Activated CD8-positive, alpha-beta T cell treated with anti-CD3 and anti-CD28 coated beads, Interleukin-2, amount 10 ng/mL, durations not matched to agents 7 days and 5 days (primary cell): ENCODE measurements around the gene ACAP1. TPM values are rescaled to one million over a fixed set of nuclear protein-coding genes. Genes with fewer than 3 reads are reported as not detected.
A peak's percentile ranks its signal among the peaks of the same experiment; 100 is the strongest.

Source experiments
- ATAC-seq: fragments of 150-1000 bp; cut with Tn5 transposase; one replicate; pipeline ENCODE4 v1.10.0; 2021; ENCODE audit warnings: moderate library complexity
- CTCF ChIA-PET: fragments of 350-600 bp; sonication (Branson Sonifier 250); formaldehyde crosslinking; loops from one replicate; lab custom pipeline; 2021; ENCODE audit warnings: antibody characterized with exemption; lab: Charles Lee
- POLR2A ChIA-PET: fragments of 350-600 bp; sonication (Branson Sonifier 250); formaldehyde crosslinking; loops from one replicate; lab custom pipeline; 2021; ENCODE audit warnings: antibody characterized with exemption; lab: Charles Lee
- DNase-seq: peaks from one replicate; pipeline ENCODE4 v3.0.0-alpha.2; 2020
- H3K27ac Mint-ChIP-seq: one replicate; pipeline ENCODE4 v1.8.0; 2021; ENCODE audit warnings: mild to moderate bottlenecking, mixed read lengths
- H3K27me3 Mint-ChIP-seq: one replicate; pipeline ENCODE4 v1.8.0; 2021; ENCODE audit warnings: low read depth, mixed read lengths
- H3K36me3 Mint-ChIP-seq: one replicate; pipeline ENCODE4 v1.8.0; 2021; ENCODE audit warnings: low read depth, mixed read lengths
- H3K4me1 Mint-ChIP-seq: one replicate; pipeline ENCODE4 v1.8.0; 2021; ENCODE audit warnings: low read depth, mixed read lengths
- H3K4me3 Mint-ChIP-seq: one replicate; pipeline ENCODE4 v1.8.0; 2021; ENCODE audit warnings: mild to moderate bottlenecking, mixed read lengths
- H3K9me3 Mint-ChIP-seq: one replicate; pipeline ENCODE4 v1.8.0; 2022; ENCODE audit warnings: mixed read lengths; ENCODE audit not compliant: insufficient read depth
- total RNA-seq, 2 experiments: library from RNA; stranded (reverse); gene quantifications; one replicate each; pipeline ENCODE4 v1.2.3, GENCODE V29; 2021

ACAP1 gene
- total RNA-seq, 2 experiments from 2014 or later = 573 to 605 TPM

- Mint-ChIP-seq H3K9me3 (no peaks in the 10 kb centered on the region), H3K27ac (peak overlapping the region; percentile 90), H3K36me3 (peaks cover 71% of the 10 kb centered on the region), H3K27me3 (no peaks in the 10 kb centered on the region), H3K4me1 (peaks cover 69% of the 10 kb centered on the region), H3K4me3 (no peak overlapping the region)
- CTCF ChIA-PET = interaction anchor here (0.8 kb wide), 1 partner anchor 17 kb away, joined by 4 read pairs; the partner anchor contains the start of gene NEURL4
- ATAC-seq = no peak
- POLR2A ChIA-PET = interaction anchor here (0.6 to 4.5 kb wide), 11 partner anchors 9 to 277 kb away, joined by 3 to 29 read pairs (median 3); partner anchors contain the start of genes ACAP1, NEURL4 and SLC16A13
- DNase-seq = no peak
Observed at GRCh38 chr17:7312432-7313087, 23.8 kb upstream of the ACAP1 start.

GRCh38 chr17:7313088-7313889 is 23.0 kb upstream of the ACAP1 start:
- no peak for DNase-seq
- no peaks in the 10 kb centered on the region for H3K9me3 Mint-ChIP-seq
- H3K36me3 Mint-ChIP-seq = peaks cover 74% of the 10 kb centered on the region
- peak overlapping the region; percentile 90 for H3K27ac Mint-ChIP-seq
- peaks cover 72% of the 10 kb centered on the region for H3K4me1 Mint-ChIP-seq
- H3K27me3 Mint-ChIP-seq = no peaks in the 10 kb centered on the region
- ATAC-seq = no peak
- peak overlapping the region; percentile 82 for H3K4me3 Mint-ChIP-seq
- POLR2A ChIA-PET = interaction anchor here (0.5 to 3.7 kb wide), 10 partner anchors 16 to 313 kb away, joined by 3 to 24 read pairs (median 3); partner anchors contain the start of genes ACAP1, NEURL4 and SLC16A13
- CTCF ChIA-PET = interaction anchor here (0.8 to 1.5 kb wide), 3 partner anchors 8 to 17 kb away, joined by 3 to 4 read pairs (median 4); partner anchors contain the start of gene NEURL4

- DNase-seq = no peak
Observed at GRCh38 chr17:7313890-7314718, 22.2 kb upstream of the ACAP1 start.

DNA sequence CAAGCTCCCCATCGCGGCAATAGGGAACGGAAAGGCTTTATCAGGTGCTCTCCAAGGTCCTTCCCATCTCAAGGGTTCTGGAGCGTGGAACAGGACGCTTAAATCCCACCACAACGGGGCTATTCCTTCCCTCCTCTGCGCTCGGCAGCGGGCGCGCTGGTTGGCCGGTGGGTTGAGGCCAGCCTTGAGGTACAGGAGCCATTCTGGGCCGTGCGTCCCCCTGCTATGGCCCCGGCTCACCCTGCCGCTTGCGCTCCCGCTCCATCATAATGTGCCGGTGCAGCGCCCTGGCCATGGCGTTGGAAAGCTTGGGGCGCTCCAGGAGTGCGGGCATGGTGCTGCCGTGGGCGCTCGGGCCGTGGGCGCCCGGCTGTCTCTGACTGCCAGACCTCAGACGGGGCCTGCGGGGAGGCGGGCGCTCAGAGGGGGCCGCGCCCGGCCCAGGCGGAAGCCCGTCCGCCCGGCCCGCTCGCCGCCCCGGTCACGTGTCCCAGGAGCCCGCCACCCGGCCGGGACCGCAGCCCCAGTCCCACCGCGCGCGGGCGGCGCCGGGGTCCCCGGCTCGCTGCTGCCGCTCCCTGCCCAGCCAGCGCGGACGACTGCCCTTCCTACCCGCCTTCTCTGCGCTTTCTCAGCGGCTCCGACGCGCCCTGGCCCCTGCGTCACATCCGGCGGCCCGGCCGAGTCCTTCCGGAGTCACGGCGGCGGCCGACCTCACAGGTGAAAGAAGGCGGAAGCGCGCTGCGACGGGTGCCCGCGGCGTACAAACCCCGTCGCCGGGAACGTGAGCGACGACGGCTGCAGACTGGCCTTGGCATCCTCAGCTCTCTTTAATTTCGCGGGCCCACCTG is 21.4 kb upstream of the ACAP1 start, which contains the start of gene GPS2:
TSS of gene GPS2 (minus strand) at position 642 of the 851 bp plus-strand sequence. CDS start at position 334, 308 bp downstream.
- peak; percentile 86 for ATAC-seq
- DNase-seq = peak; percentile 96
- H3K27ac Mint-ChIP-seq = peak within 1 kb of the TSS; percentile 97
- peak within 1 kb of the TSS; percentile 91 for H3K4me3 Mint-ChIP-seq
- peaks cover 63% of the 10 kb centered on the region for H3K36me3 Mint-ChIP-seq
- ChIA-PET CTCF (interaction anchor here (0.7 to 1.9 kb wide), 4 partner anchors 10 to 31 kb away, joined by 3 to 6 read pairs (median 4); partner anchors contain the start of genes ACAP1 and NEURL4), POLR2A (interaction anchor here (0.6 to 3.7 kb wide), 6 partner anchors 12 to 256 kb away, joined by 3 to 24 read pairs (median 6); partner anchors contain the start of genes ACAP1, GABARAP and NEURL4)
- peaks cover 61% of the 10 kb centered on the region for H3K4me1 Mint-ChIP-seq
- H3K9me3 Mint-ChIP-seq = no peaks in the 10 kb centered on the region
- H3K27me3 Mint-ChIP-seq = no peaks in the 10 kb centered on the region

More at GRCh38 chr17:7313890-7314718, 22.2 kb upstream of the ACAP1 start:
- POLR2A ChIA-PET = interaction anchor here (0.5 to 3.7 kb wide), 10 partner anchors 13 to 312 kb away, joined by 3 to 24 read pairs (median 4); partner anchors contain the start of genes ACAP1, NEURL4 and SLC16A13
- CTCF ChIA-PET = interaction anchor here (1.0 to 1.9 kb wide), 3 partner anchors 8 to 23 kb away, joined by 3 to 6 read pairs (median 4); partner anchors contain the start of genes ACAP1 and NEURL4
- ATAC-seq = no peak
- Mint-ChIP-seq H3K4me1 (peaks cover 70% of the 10 kb centered on the region), H3K4me3 (peak overlapping the region; percentile 82), H3K27me3 (no peaks in the 10 kb centered on the region), H3K9me3 (no peaks in the 10 kb centered on the region), H3K36me3 (peaks cover 72% of the 10 kb centered on the region), H3K27ac (peak overlapping the region; percentile 90)

GRCh38 chr17:7315570-7316235 is 20.6 kb upstream of the ACAP1 start:
- ATAC-seq (no peak), DNase-seq (no peak)
- Mint-ChIP-seq H3K27me3 (no peaks in the 10 kb centered on the region), H3K4me3 (peak overlapping the region; percentile 91), H3K9me3 (no peaks in the 10 kb centered on the region), H3K27ac (peak overlapping the region; percentile 97), H3K4me1 (peaks cover 54% of the 10 kb centered on the region), H3K36me3 (peaks cover 56% of the 10 kb centered on the region)
- CTCF ChIA-PET = interaction anchor here (0.7 to 1.9 kb wide), 3 partner anchors 9 to 30 kb away, joined by 3 to 6 read pairs (median 3); partner anchors contain the start of gene ACAP1
- POLR2A ChIA-PET = interaction anchor here (1.2 to 3.7 kb wide), 5 partner anchors 11 to 74 kb away, joined by 3 to 24 read pairs (median 9); partner anchors contain the start of genes ACAP1, GABARAP and NEURL4

DNA sequence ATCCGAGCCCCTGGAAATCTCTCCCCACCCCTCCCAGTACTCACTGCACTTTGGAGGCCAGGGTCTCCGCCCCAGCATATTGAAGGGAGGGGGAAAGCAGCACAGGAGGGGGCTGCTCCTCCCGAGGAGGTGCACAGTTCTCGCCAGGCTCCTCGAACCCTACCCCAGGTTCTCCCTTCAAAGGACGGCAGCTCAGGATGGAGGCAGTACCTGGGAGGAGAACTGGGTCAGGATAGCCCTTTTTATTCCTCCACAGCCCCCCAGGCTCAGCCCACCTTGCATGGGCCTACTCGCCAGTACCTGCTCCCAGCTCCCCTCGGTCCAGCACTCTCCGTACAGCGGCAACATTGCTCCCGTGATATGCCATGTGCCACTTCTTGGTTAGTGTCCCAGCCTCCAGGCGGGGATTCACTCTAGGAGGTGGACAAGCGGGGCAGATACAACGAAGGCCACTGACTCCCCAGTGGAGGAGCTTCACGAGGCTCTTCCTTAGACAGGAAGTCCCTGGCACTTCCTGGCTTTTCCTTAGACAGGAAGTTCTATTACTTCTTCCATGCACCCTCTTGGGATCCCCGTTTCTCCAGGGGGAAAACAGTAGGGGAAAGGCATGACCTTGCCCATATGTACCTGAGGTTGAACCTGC is 19.0 kb upstream of the ACAP1 start:
- no peak for ATAC-seq
- peaks cover 54% of the 10 kb centered on the region for H3K36me3 Mint-ChIP-seq
- DNase-seq = no peak
- POLR2A ChIA-PET = interaction anchor here (1.0 to 1.2 kb wide), 2 partner anchors 10 to 13 kb away, joined by 3 to 4 read pairs; no protein-coding TSS in a partner anchor
- peaks cover 41% of the 10 kb centered on the region for H3K4me1 Mint-ChIP-seq
- CTCF ChIA-PET = interaction anchor here (1.5 kb wide), 1 partner anchor 12 kb away, joined by 5 read pairs; no protein-coding TSS in a partner anchor
- H3K4me3 Mint-ChIP-seq = peak overlapping the region; percentile 40
- H3K9me3 Mint-ChIP-seq = no peaks in the 10 kb centered on the region
- no peaks in the 10 kb centered on the region for H3K27me3 Mint-ChIP-seq
- H3K27ac Mint-ChIP-seq = peak overlapping the region; percentile 40

DNA sequence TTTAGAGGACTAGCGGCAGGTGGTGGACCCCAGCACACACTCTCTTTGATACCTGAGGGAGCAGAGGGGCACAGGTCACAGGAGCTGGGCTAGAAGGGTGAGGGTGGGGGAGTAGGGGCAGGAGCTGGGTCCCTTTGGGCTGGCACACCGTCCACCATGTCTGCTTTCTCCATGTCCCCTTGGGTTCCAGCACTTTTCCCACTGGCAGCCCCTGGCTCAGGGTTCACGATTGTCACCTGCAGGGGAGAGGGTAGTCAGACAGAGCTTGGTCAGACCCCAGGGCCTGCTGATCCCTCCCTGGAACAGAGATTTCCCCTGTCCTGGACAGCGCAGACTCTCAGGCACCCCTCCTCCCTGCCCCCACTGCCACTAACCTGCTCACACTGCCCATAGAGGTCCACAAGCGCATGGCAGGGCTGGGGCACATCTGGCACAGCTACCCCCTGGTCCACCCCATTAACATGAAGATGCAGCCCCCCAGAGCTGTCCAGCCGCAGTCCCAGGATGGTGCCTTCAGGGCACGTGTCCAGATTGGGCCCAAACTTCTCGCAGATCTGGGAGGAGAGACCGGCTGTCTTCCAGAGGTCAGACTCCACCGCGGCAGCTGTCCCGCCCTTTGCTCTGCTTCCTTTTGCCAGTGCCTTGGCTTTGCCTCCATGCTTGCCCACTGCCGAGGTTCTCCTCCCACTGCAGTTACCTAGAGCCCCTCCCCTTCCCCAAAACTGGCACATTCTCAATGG is 18.0 kb upstream of the ACAP1 start:
- peaks cover 52% of the 10 kb centered on the region for H3K36me3 Mint-ChIP-seq
- H3K4me1 Mint-ChIP-seq = peaks cover 31% of the 10 kb centered on the region
- no peaks in the 10 kb centered on the region for H3K9me3 Mint-ChIP-seq
- CTCF ChIA-PET = interaction anchor here (1.5 kb wide), 1 partner anchor 11 kb away, joined by 5 read pairs; no protein-coding TSS in a partner anchor
- no peak overlapping the region for H3K4me3 Mint-ChIP-seq
- no peak for ATAC-seq
- H3K27me3 Mint-ChIP-seq = no peaks in the 10 kb centered on the region
- POLR2A ChIA-PET = interaction anchor here (1.0 to 1.2 kb wide), 2 partner anchors 9 to 12 kb away, joined by 3 to 4 read pairs; no protein-coding TSS in a partner anchor
- DNase-seq = no peak
- H3K27ac Mint-ChIP-seq = no peak overlapping the region

DNA sequence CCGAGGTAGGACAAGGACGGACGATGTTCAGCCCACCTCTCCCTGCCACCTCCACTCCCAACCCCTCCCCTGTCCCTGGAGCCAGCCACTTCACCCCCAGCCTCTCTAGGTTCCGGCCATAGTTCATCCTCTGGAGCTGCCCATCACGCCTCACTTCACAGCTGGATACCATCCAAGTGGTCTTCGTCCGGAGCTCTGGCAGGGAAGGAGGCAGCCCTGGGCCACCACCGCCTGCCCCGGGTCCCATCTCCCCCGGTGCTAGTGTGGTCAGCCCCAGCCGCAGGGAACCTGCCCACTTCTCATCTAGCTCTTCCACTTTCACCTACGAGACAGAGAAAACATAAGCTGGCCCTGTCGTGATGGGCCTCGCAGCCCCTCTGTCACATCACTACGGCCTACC is 14.9 kb upstream of the ACAP1 start:
- Mint-ChIP-seq H3K4me3 (no peak overlapping the region), H3K9me3 (no peaks in the 10 kb centered on the region), H3K4me1 (peaks cover 16% of the 10 kb centered on the region), H3K36me3 (peaks cover 50% of the 10 kb centered on the region), H3K27ac (no peak overlapping the region), H3K27me3 (no peaks in the 10 kb centered on the region)
- ATAC-seq = no peak
- ChIA-PET POLR2A (interaction anchor here (0.7 kb wide), 1 partner anchor 10 kb away, joined by 3 read pairs; no protein-coding TSS in a partner anchor), CTCF (interaction anchor here (1.3 to 2.2 kb wide), 3 partner anchors 8 to 15 kb away, joined by 3 to 7 read pairs (median 6); partner anchors contain the start of genes ACAP1 and NEURL4)
- no peak for DNase-seq
